Epithelial cell of proximal tubule (primary cell): ENCODE data around the gene UBAC2. TPM values are rescaled to one million over a fixed set of nuclear protein-coding genes. Genes with fewer than 3 reads are reported as not detected.

ENCODE experiments used
- DNase-seq: peaks from one replicate; pipeline ENCODE4 v3.0.0-alpha.2; 2011; ENCODE audit warnings: low read depth
- H3K4me3 ChIP-seq: 2 replicates; pipeline ENCODE4 v1.5.1; 2011; ENCODE audit warnings: low read depth, mild to moderate bottlenecking, low read length
- CTCF ChIP-seq: conservative IDR thresholded peaks from 2 replicates; pipeline ENCODE4 v1.5.1; 2012; ENCODE audit warnings: low read depth, mild to moderate bottlenecking, low read length
- total RNA-seq: library from RNA; depleted of rRNA; stranded (reverse); fragments of >200 nt; gene quantifications from 2 replicates; pipeline ENCODE4 v1.2.3, GENCODE V29; 2015

The UBAC2 gene
- total RNA-seq, 1 donor from 2014 or later, result 63.9 TPM

GRCh38 chr13:99353246-99353600, 152.6 kb downstream of the UBAC2 start:
- no peak for DNase-seq
- TF ChIP-seq CTCF, result no peak
- H3K4me3 ChIP-seq, result no peak overlapping the region

GRCh38 chr13:99353836-99354235, 153.2 kb downstream of the UBAC2 start:
- H3K4me3 ChIP-seq, result no peak overlapping the region
- TF ChIP-seq CTCF, result no peak
- no peak for DNase-seq

GRCh38 chr13:99354371-99354951, 153.8 kb downstream of the UBAC2 start:
- DNase-seq, result no peak
- no peak for TF ChIP-seq CTCF
- no peak overlapping the region for H3K4me3 ChIP-seq

- TF ChIP-seq CTCF, result no peak
- no peak overlapping the region for H3K4me3 ChIP-seq
- DNase-seq, result no peak
These were observed 154.8 kb downstream of the UBAC2 start for GRCh38 chr13:99355267-99356011.

- TF ChIP-seq CTCF, result no peak
- no peak for DNase-seq
- H3K4me3 ChIP-seq, result no peak overlapping the region
These were observed 155.3 kb downstream of the UBAC2 start for GRCh38 chr13:99356012-99356261.

- no peak overlapping the region for H3K4me3 ChIP-seq
- DNase-seq, result no peak
- no peak for TF ChIP-seq CTCF
These were observed 155.8 kb downstream of the UBAC2 start for GRCh38 chr13:99356262-99357091.
